WTC11 (cell line): ENCODE data around the gene PER3. TPM values are rescaled to one million over a fixed set of nuclear protein-coding genes. Genes with fewer than 3 reads are reported as not detected.

Experiments used
- ATAC-seq: fragments of 200-7000 bp; cut with Tn5 transposase; 2 replicates; pipeline ENCODE4 v1.10.0; 2021; ENCODE audit warnings: mild to moderate bottlenecking, moderate library complexity
- CTCF ChIA-PET: fragments of 300-600 bp; sonication (Branson Sonifier 250); formaldehyde crosslinking; loops from one replicate; lab custom pipeline; 2021; ENCODE audit warnings: antibody characterized with exemption; lab: Charles Lee
- POLR2A ChIA-PET: fragments of 350-600 bp; sonication (Branson Sonifier 250); formaldehyde crosslinking; loops from one replicate; lab custom pipeline; 2021; ENCODE audit warnings: antibody characterized with exemption; lab: Charles Lee
- DNase-seq: peaks from one replicate; pipeline ENCODE4 v3.0.0; 2021; ENCODE audit warnings: low spot score
- H3K27ac Mint-ChIP-seq: 2 replicates; pipeline ENCODE4 v1.8.0; 2021; ENCODE audit warnings: mixed read lengths
- H3K27me3 Mint-ChIP-seq: 2 replicates; pipeline ENCODE4 v1.8.0; 2021; ENCODE audit warnings: low read depth, mild to moderate bottlenecking, moderate library complexity, mixed read lengths
- H3K36me3 Mint-ChIP-seq: 2 replicates; pipeline ENCODE4 v1.8.0; 2021; ENCODE audit warnings: mixed read lengths
- H3K4me1 Mint-ChIP-seq: 2 replicates; pipeline ENCODE4 v1.8.0; 2022; ENCODE audit warnings: mixed read lengths
- H3K4me3 Mint-ChIP-seq: 2 replicates; pipeline ENCODE4 v1.8.0; 2021; ENCODE audit warnings: mild to moderate bottlenecking, moderate library complexity, mixed read lengths
- H3K9me3 Mint-ChIP-seq: 2 replicates; pipeline ENCODE4 v1.8.0; 2021; ENCODE audit warnings: mixed read lengths
- AR ChIP-seq: fragments of 250-450 bp; sonication (Bioruptor Pico); IDR thresholded peaks from 2 replicates; pipeline ENCODE4 v1.9.0; 2021; ENCODE audit warnings: mild to moderate bottlenecking
- ELF4 ChIP-seq: sonication (generic); formaldehyde crosslinking; IDR thresholded peaks from 2 replicates; pipeline ENCODE4 v1.8.1; 2022; ENCODE audit warnings: low read depth, mild to moderate bottlenecking, moderate library complexity, missing genetic modification reagents
- ESRRA ChIP-seq: sonication (generic); formaldehyde crosslinking; IDR thresholded peaks from 2 replicates; pipeline ENCODE4 v1.8.1; 2022; ENCODE audit warnings: mild to moderate bottlenecking, missing genetic modification reagents, borderline replicate concordance
- MYBL2 ChIP-seq: sonication (generic); formaldehyde crosslinking; IDR thresholded peaks from 2 replicates; pipeline ENCODE4 v1.8.1; 2023; ENCODE audit warnings: mild to moderate bottlenecking, moderate library complexity, missing genetic modification reagents
- NFYB ChIP-seq: sonication (generic); formaldehyde crosslinking; conservative IDR thresholded peaks from 2 replicates; pipeline ENCODE4 v1.8.0; 2022; ENCODE audit warnings: low read depth, missing genetic modification reagents
- RELA ChIP-seq: sonication (generic); formaldehyde crosslinking; IDR thresholded peaks from 2 replicates; pipeline ENCODE4 v1.8.1; 2022; ENCODE audit warnings: missing genetic modification reagents, mild to moderate bottlenecking, borderline replicate concordance
- SP1 ChIP-seq: sonication (generic); formaldehyde crosslinking; conservative IDR thresholded peaks from 2 replicates; pipeline ENCODE4 v1.8.1; 2022; ENCODE audit warnings: missing genetic modification reagents
- TP53 ChIP-seq: sonication (generic); formaldehyde crosslinking; IDR thresholded peaks from 2 replicates; pipeline ENCODE4 v1.8.1; 2023; ENCODE audit warnings: mild to moderate bottlenecking, missing genetic modification reagents
- USF2 ChIP-seq: sonication (generic); formaldehyde crosslinking; IDR thresholded peaks from 2 replicates; pipeline ENCODE4 v1.8.1; 2023; ENCODE audit warnings: mild to moderate bottlenecking, missing genetic modification reagents, moderate library complexity
- ZNF219 ChIP-seq: sonication (generic); formaldehyde crosslinking; IDR thresholded peaks from 2 replicates; pipeline ENCODE4 v1.8.0; 2023; ENCODE audit warnings: missing genetic modification reagents, mild to moderate bottlenecking, borderline replicate concordance
- ZNF263 ChIP-seq: sonication (generic); formaldehyde crosslinking; IDR thresholded peaks from 2 replicates; pipeline ENCODE4 v1.8.1; 2022; ENCODE audit warnings: low read depth, mild to moderate bottlenecking, moderate library complexity, missing genetic modification reagents
- ZNF317 ChIP-seq: sonication (generic); formaldehyde crosslinking; IDR thresholded peaks from 2 replicates; pipeline ENCODE4 v1.8.1; 2023; ENCODE audit warnings: low read depth, mild to moderate bottlenecking, moderate library complexity, missing genetic modification reagents, borderline replicate concordance
- ZNF416 ChIP-seq: fragments of 250-450 bp; sonication (Bioruptor Pico); IDR thresholded peaks from 2 replicates; pipeline ENCODE4 v1.9.0; 2021; ENCODE audit warnings: mild to moderate bottlenecking, inconsistent platforms
- ZNF425 ChIP-seq: fragments of 250-450 bp; sonication (Bioruptor Pico); conservative IDR thresholded peaks from 2 replicates; pipeline ENCODE4 v1.9.0; 2021; ENCODE audit warnings: mild to moderate bottlenecking
- ZNF512 ChIP-seq: sonication (generic); formaldehyde crosslinking; IDR thresholded peaks from 2 replicates; pipeline ENCODE4 v1.8.1; 2022; ENCODE audit warnings: missing genetic modification reagents, borderline replicate concordance
- total RNA-seq: library from RNA; stranded (reverse); gene quantifications from 3 replicates; pipeline ENCODE4 v1.2.3, GENCODE V29; 2021
- TF ChIP-seq, protein P1 (sequence below): fragments of 250-450 bp; sonication (Bioruptor Pico); IDR thresholded peaks from 2 replicates; pipeline ENCODE4 v1.9.0; 2021; ENCODE audit warnings: moderate library complexity, mild to moderate bottlenecking, inconsistent platforms, borderline replicate concordance
- TF ChIP-seq, protein P2 (sequence below): sonication (generic); formaldehyde crosslinking; IDR thresholded peaks from 2 replicates; pipeline ENCODE4 v1.8.0; 2022; ENCODE audit warnings: mild to moderate bottlenecking, missing genetic modification reagents
- TF ChIP-seq, protein P3 (sequence below): sonication (generic); formaldehyde crosslinking; IDR thresholded peaks from 2 replicates; pipeline ENCODE4 v1.8.1; 2022; ENCODE audit warnings: low read depth, missing genetic modification reagents, borderline replicate concordance
- TF ChIP-seq, protein P4 (sequence below): sonication (generic); formaldehyde crosslinking; conservative IDR thresholded peaks from 2 replicates; pipeline ENCODE4 v1.8.1; 2023; ENCODE audit warnings: mild to moderate bottlenecking, low read depth, missing genetic modification reagents, moderate library complexity
- TF ChIP-seq, protein P5 (sequence below): sonication (generic); formaldehyde crosslinking; IDR thresholded peaks from 2 replicates; pipeline ENCODE4 v1.8.0; 2023; ENCODE audit warnings: missing genetic modification reagents

The PER3 gene
- total RNA-seq, 1 experiment from 2014 or later: 8.5 TPM

DNA sequence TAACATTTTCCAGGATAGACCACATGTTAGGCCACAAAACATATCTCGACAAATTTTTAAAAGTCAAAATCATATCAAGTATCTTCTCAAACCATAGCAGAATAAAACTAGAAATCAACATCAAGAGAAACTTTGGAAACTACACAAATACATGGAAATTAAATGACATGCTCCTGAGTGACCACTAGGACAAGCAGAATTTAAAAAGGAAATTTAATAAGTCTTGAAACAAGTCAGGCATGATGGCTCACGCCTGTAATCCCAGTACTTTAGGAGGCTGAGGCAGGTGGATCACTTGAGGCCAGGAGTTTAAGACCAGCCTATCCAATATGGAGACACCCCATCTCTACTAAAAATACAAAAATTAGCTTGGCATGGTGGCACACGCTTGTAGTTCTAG is 95.1 kb downstream of the PER3 start:
- Mint-ChIP-seq H3K36me3 (peaks cover 2% of the 10 kb centered on the region; the same call in 1 of the 2 replicates), H3K4me1 (no peaks in the 10 kb centered on the region), H3K9me3 (peaks cover 14% of the 10 kb centered on the region), H3K4me3 (no peak overlapping the region), H3K27me3 (peaks cover 2% of the 10 kb centered on the region; the same call in 1 of the 2 replicates), H3K27ac (no peak overlapping the region)
- POLR2A ChIA-PET: no interaction called here
- ATAC-seq (no peak), DNase-seq (no peak)
- CTCF ChIA-PET: no interaction called here
- TF ChIP-seq ZNF317 (CRISPR knock-in tag): no peak
- TF ChIP-seq MYBL2 (CRISPR knock-in tag): no peak
- TF ChIP-seq AR (CRISPR knock-in tag): no peak

DNA sequence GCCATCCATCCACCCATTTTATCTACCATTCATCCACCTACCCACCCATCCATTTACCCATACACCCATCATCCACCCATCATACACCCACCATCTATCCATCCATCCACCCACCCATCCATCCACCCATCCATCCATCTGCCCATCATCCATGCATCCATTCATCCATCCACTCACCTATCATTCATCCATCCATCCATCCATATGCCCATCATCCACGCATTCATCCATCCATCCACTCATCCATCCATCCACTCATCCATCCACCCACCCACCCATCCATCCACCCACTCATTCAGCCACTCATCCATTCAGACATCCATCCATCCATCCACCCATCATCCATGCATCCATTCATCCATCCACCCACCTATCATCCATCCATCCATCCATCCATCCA is 100.7 kb downstream of the PER3 start:
- Mint-ChIP-seq H3K9me3 (peaks cover 8% of the 10 kb centered on the region), H3K36me3 (no peaks in the 10 kb centered on the region), H3K27ac (no peak overlapping the region), H3K4me1 (no peaks in the 10 kb centered on the region), H3K4me3 (no peak overlapping the region), H3K27me3 (peaks cover 3% of the 10 kb centered on the region; the same call in 1 of the 2 replicates)
- DNase-seq: no peak
- ATAC-seq: no peak
- CTCF ChIA-PET: no interaction called here
- POLR2A ChIA-PET: no interaction called here
- TF ChIP-seq NFYB (no peak), ESRRA (CRISPR knock-in tag) (no peak), MYBL2 (CRISPR knock-in tag) (no peak), ZNF425 (no peak), ZNF416 (no peak), ZNF263 (no peak), SP1 (CRISPR knock-in tag) (no peak), RELA (no peak), ZNF512 (CRISPR knock-in tag) (no peak), ZNF219 (CRISPR knock-in tag) (no peak), ELF4 (CRISPR knock-in tag) (no peak), TP53 (no peak), USF2 (CRISPR knock-in tag) (no peak)
- TF ChIP-seq, protein P1, sequence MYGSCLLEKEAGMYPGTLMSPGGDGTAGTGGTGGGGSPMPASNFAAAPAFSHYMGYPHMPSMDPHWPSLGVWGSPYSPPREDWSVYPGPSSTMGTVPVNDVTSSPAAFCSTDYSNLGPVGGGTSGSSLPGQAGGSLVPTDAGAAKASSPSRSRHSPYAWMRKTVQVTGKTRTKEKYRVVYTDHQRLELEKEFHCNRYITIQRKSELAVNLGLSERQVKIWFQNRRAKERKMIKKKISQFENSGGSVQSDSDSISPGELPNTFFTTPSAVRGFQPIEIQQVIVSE (CRISPR knock-in tag): no peak
- TF ChIP-seq, protein P2, sequence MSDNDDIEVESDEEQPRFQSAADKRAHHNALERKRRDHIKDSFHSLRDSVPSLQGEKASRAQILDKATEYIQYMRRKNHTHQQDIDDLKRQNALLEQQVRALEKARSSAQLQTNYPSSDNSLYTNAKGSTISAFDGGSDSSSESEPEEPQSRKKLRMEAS (CRISPR knock-in tag): no peak
- TF ChIP-seq, protein P3, sequence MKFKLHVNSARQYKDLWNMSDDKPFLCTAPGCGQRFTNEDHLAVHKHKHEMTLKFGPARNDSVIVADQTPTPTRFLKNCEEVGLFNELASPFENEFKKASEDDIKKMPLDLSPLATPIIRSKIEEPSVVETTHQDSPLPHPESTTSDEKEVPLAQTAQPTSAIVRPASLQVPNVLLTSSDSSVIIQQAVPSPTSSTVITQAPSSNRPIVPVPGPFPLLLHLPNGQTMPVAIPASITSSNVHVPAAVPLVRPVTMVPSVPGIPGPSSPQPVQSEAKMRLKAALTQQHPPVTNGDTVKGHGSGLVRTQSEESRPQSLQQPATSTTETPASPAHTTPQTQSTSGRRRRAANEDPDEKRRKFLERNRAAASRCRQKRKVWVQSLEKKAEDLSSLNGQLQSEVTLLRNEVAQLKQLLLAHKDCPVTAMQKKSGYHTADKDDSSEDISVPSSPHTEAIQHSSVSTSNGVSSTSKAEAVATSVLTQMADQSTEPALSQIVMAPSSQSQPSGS (CRISPR knock-in tag): no peak
- TF ChIP-seq, protein P4, sequence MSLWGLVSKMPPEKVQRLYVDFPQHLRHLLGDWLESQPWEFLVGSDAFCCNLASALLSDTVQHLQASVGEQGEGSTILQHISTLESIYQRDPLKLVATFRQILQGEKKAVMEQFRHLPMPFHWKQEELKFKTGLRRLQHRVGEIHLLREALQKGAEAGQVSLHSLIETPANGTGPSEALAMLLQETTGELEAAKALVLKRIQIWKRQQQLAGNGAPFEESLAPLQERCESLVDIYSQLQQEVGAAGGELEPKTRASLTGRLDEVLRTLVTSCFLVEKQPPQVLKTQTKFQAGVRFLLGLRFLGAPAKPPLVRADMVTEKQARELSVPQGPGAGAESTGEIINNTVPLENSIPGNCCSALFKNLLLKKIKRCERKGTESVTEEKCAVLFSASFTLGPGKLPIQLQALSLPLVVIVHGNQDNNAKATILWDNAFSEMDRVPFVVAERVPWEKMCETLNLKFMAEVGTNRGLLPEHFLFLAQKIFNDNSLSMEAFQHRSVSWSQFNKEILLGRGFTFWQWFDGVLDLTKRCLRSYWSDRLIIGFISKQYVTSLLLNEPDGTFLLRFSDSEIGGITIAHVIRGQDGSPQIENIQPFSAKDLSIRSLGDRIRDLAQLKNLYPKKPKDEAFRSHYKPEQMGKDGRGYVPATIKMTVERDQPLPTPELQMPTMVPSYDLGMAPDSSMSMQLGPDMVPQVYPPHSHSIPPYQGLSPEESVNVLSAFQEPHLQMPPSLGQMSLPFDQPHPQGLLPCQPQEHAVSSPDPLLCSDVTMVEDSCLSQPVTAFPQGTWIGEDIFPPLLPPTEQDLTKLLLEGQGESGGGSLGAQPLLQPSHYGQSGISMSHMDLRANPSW (CRISPR knock-in tag): no peak
- TF ChIP-seq, protein P5, sequence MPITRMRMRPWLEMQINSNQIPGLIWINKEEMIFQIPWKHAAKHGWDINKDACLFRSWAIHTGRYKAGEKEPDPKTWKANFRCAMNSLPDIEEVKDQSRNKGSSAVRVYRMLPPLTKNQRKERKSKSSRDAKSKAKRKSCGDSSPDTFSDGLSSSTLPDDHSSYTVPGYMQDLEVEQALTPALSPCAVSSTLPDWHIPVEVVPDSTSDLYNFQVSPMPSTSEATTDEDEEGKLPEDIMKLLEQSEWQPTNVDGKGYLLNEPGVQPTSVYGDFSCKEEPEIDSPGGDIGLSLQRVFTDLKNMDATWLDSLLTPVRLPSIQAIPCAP (CRISPR knock-in tag): no peak
